GM15510 (cell line): ENCODE measurements around the gene CA12.

Experiments
- POLR2A ChIP-seq: IDR thresholded peaks from 3 replicates; pipeline ENCODE4 v1.6.1; 2011; ENCODE audit warnings: borderline replicate concordance; ENCODE audit not compliant: insufficient read length; ENCODE audit errors: extremely low read depth

Gene CA12

GRCh38 chr15:63329567-63330350 is 51.9 kb downstream of the CA12 start:
- no peak for TF ChIP-seq POLR2A

GRCh38 chr15:63327648-63328421 is 53.8 kb downstream of the CA12 start:
- no peak for TF ChIP-seq POLR2A

GRCh38 chr15:63324770-63325169 is 56.9 kb downstream of the CA12 start:
- no peak for TF ChIP-seq POLR2A

GRCh38 chr15:63323798-63324563 is 57.7 kb downstream of the CA12 start:
- no peak for TF ChIP-seq POLR2A

- TF ChIP-seq POLR2A = no peak
Observed at GRCh38 chr15:63322541-63322940, 59.1 kb downstream of the CA12 start.

- TF ChIP-seq POLR2A = no peak
Observed at GRCh38 chr15:63321462-63321861, 60.2 kb downstream of the CA12 start.

- TF ChIP-seq POLR2A = no peak
Observed at GRCh38 chr15:63319065-63319464, 62.6 kb downstream of the CA12 start.

GRCh38 chr15:63318344-63318743 is 63.3 kb downstream of the CA12 start:
- no peak for TF ChIP-seq POLR2A

GRCh38 chr15:63314409-63314808 is 67.2 kb downstream of the CA12 start:
- no peak for TF ChIP-seq POLR2A

- TF ChIP-seq POLR2A = no peak
Observed at GRCh38 chr15:63313825-63314224, 67.8 kb downstream of the CA12 start.

- no peak for TF ChIP-seq POLR2A
Observed at GRCh38 chr15:63312286-63312685, 69.4 kb downstream of the CA12 start.

- TF ChIP-seq POLR2A = no peak
Observed at GRCh38 chr15:63310646-63311045, 71.0 kb downstream of the CA12 start.

GRCh38 chr15:63308947-63309346 is 72.7 kb downstream of the CA12 start:
- TF ChIP-seq POLR2A = no peak

- no peak for TF ChIP-seq POLR2A
Observed at GRCh38 chr15:63308491-63308890, 73.2 kb downstream of the CA12 start.

GRCh38 chr15:63306492-63307073 is 75.1 kb downstream of the CA12 start:
- TF ChIP-seq POLR2A = no peak
